Dedifferentiated amniotic fluid mesenchymal stem cell (primary cell): Measurements from ENCODE around the gene RNF227.

Experiments used
- DNase-seq: peaks from one replicate; pipeline ENCODE4 v3.0.0-alpha.2; 2016; ENCODE audit errors: extremely low spot score

The RNF227 gene

DNA sequence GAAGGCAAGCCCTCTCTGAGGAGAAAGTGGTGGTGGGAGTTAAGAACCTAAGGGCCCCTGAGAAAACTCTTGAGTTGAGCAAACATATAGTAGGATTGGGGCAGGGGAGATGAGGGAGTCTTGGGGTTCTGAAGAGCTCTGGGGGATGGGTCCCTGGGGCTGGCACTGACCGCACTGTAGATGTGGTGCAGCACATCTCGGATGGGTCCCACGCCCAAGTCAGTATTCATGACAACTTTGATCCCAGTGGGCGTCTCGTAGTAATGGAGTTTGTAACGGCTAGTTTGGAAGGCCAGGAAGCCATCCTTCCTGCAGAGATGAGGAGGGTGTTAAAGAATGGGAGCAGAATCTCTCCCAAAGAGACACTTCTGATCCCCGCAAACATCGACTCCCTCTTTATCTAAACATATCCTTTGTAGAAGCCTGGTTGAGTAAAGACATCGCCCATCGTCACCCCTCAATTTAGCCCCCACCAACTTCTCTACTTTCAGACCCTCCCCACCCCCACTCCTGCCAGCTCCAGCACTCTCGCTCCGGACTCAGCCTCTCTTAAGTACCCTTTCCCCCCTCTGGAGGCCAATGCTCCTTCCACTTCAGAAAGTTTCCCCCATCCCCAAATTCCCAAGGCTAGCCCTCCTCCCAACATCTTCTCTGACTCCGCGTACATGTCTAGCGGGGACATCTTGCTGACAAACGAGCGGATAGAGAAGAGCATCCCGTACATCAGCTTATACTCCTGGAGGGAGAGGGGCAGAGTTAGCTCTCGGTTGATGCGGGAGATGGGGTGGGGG is 14.9 kb upstream of the RNF227 start:
- no peak for DNase-seq

DNA sequence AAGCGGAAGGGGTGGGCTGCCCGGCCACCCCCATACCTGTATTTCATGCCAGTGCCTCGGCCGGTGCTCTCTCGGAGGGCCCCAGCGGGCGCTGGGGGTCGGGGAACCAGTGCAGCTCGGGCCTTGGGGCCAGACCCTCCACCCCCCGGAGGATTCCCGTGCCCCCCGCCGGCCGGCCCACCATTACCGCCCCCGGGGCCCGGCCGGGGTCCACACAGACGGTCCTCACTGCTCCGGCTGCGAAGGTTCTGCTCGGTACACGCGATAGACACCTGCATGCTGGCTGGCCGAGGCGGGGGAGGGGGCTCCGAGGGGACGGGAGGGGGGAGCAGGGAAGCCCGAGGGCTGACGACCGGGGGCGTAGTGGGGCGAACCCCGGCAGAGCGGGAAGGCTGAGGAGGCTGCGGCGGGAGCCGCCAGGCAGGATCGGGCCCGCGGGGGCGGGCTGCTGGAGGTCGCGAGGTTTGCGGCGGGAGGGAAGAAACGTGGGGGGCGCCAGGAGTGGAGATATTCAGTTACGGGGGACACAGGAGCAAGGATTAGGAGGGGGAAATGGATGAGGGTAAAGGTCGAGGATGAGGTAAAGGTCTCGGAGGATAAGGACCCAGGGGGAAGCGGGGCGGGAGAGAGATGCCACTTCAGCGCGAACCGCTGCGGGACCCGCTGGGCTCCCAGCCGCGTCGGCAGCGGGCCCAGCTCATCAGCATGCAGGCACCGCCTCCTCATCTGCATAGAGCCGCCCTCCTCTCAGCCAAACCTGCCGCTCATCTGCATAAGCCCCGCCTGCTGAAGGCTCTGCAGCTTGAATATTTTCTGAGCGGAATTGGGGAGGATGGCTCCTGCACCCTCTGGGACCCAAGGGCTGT is 13.3 kb upstream of the RNF227 start, which contains the start of gene KCNAB3:
Gene KCNAB3, minus strand, starts transcription at position 699 of the 866 bp plus-strand sequence. Its CDS starts 421 bp downstream, at position 278.
- peak; percentile 48 for DNase-seq

DNA sequence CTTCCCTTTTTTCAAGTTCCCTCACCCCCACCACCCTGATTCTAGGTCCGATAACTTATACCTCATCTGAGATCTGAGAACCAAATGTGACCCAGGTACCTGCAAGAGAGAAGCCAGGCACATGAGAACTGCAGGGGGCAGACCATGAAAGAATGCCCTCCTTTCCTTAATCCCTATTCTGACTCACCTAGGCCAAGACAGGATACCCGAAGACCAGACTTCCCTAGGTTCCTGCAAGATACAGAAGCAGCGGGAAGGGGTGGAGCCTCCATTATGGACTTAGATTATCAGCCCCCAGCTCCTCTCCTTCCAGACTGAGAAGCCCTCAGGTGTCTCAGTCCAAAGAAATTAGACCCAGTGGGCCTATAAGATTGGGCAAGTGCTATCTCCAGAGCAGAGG is 11.5 kb upstream of the RNF227 start:
- DNase-seq = no peak

DNA sequence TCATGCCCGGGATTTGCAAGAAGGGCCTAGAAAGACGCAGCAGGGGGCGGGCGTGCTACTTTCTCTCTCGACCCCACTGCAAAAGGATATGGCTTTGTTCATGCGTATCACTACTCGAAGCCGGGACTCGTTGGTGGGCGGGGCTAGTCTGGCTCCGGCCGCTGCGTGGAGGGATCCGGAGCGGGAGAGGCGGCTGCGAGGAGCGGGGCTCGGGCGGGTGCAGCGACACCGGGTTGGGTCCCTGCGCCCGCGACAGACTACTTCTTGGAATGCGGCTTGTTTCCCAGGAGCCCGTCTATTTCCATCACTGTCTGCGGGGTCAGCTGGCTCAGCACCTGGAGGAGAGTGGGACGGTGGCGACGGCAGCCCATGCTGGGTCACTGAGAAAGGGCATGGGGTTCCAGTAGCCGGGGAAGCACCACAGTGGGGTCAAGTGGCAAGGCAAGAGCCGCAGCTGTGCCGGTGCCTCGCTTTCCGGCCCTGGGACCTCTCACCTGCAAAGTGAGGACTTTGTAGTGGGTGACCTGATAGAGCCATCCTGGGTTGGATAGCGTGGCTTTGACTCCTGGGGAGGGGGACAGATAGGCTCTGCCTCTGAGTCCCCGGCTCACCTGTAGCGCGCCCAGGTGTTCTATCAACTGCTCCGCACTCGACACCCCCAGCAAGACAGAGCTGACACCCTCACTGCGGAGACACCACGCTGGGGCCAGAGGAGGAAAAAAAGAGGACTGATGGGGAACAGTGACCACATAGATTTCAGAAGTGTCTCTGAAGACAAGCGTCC is 6.9 kb upstream of the RNF227 start:
- peak; percentile 47 for DNase-seq

DNA sequence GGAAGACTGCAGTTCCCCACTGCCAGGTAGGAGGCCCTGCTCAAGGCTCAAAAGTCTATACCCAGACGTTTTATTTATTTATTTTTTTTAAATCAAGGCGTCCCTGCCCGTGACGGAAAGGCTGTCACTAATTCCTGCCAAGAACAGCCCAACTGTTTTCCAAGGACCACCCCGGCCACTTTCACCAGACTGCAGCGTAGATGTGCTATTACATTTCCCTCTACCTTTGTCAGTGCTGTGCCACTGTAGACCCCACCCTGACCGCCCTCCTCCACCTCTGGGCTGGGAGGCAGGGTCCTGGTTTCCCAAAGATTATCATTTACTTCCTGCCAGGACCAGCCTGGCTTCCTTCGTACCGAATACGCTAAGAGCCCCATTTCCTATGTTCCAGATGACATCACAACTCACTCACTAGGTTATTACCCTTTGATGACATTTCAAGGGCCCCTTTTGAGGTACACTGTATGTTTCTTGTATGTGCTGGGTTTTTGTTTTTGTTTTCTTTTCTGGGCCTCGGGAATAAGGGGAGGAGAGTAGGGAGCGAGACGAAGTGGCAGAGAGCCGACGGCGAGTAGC is 6.3 kb upstream of the RNF227 start:
- no peak for DNase-seq

DNA sequence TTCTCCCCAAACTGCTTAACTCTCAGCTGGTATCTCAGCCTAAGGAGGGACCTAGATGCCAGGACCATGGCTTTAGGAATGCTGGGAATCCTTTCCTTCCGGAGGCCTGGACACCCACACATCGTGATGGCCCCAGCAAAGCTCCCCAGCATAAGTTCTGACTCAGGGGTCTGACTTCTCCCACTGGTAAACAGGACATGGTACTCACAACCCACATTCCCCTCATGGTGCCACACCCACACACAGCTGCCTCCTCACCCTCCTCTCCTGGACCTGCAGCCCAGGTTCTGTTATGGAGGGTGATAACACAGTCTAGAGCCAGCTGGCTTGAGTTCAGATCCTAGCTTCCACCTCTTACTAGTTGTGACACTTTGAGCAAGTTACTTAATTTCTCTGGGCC is 719 bp upstream of the RNF227 start:
- DNase-seq = peak; percentile 51

DNA sequence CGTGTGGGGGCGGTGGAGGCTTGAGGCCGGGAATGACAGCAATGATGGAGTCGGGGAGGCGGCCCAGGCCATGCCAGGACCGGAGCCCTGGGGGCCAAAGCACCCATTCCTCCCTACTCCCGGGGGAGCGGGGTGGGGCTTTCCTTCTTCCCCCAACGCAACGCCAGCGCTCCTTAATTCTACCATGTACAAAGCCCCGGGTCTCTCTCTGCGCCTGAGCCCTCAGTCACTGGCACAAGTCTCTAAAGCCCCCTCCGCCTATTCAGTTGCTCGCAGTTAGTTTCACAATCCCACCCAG is 245 bp upstream of the RNF227 start:
- DNase-seq = no peak

DNA sequence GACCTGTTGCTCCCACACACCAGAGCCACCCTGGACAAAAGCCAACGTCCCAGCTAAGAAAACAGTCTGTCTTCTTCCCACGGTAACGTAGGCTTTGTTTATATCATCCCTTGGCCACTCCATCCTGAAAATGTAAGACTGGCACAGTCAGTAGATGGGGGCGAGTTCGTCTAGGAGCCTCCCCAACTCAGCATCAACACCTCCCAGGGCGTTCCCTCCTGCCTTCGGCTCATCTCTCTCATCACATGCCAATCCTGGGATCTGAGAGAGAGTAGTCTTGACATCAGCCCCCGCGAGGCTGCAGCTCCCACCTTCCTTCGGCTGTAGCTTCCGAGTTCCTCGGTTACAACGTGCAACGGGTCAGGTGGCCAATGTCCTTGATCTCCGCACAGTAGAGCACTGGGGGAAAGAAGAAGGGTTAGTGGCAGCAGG is 894 bp downstream of the RNF227 start:
- no peak for DNase-seq

DNA sequence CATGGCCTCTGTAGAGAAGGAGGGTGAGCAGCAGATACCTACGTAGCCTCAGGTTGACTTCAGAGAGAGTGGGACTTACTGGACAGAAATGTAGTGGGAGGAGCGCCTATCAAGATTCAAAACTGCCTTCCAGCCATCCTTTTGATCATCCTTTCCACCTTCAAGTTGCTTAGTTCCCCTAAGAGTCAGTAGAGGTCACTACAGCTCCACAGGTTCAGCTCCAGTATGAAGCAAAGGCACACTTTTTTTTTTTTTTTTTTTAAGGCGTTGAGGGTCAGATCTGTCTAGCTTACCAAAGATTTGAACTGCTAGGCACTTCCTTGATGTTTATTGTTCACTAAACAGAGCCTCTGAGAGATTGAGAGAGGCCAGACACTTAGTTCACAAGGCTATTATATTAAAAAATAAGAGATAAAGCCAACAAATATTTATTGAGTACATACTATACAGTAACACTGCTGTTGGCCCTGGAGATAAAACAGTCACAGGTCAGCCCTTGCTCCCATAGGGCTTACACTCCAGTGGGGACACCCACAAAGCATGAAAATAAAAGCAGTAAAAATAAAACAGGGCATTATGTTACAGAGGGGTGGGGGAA is 3.1 kb downstream of the RNF227 start:
- DNase-seq = peak; percentile 62

DNA sequence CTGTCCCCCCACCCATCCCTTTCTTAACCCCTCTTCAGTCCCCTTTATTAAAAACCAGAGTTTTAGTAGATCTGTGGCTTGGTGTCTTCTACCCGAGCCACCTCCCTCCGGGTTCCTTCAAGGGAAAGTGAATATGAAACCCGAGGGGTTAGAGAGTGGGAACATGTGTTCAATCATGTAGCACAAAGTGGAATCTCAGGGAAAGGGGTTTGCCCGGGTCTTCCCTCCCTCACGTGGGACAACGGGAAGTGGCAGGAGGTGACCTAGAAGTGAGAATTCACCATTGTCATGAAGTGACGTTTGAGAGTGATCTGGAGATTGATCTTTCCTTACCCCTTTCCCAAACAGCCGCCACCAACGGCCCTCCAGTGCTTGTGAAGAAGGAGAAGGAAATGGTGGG is 5.0 kb downstream of the RNF227 start:
- DNase-seq = no peak

DNA sequence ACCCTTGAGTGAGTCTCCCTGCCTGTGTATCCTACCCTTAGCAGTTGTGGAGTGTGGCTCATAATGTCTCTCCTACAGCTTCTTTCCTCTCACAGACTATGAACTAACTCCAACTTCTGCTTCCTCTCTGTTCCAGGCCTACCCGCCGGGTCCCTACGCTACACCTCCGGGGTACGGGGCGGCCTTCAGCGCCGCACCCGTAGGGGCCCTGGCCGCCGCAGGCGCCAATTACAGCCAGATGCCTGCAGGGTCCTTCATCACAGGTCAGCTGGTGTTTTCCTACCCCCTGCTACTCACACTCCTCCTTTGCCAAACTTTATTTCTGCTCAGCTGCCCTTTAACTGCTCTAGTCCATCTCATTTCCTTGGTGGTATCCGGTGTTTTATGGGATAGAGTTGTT is 5.4 kb downstream of the RNF227 start:
- no peak for DNase-seq

DNA sequence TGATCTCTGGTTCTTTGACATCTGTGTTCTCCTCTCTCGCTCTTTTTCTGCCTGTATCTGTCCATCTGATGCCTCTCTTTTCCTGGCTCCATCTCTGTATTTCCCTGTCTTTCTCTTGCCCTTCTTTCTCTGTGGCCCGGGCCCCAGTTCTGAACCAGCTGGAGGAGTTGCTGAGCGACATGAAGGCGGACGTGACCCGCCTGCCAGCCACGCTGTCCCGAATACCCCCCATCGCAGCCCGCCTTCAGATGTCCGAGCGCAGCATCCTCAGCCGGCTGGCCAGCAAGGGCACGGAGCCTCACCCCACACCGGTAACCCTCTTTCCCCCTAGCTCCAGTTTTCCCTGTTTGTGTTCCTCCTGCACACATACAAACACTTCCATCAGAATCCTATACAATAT is 5.8 kb downstream of the RNF227 start:
- no peak for DNase-seq

DNA sequence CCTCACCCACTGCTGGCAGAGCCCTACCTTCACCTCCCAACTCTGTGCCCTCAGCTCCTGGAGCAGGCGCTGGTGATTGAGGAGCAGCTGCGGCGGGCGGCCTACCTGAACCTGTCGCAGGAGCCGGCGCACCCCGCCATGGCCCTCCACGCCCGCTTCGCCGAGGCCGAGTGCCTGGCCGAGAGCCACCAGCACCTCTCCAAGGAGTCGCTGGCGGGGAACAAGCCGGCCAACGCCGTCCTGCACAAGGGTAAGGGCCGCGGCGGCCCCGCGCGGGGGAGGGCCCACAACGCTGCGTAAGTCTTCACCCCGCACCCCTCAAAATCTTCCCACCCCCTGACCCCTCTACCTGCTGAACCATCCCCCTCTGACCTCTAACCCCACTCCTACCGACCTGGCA is 7.0 kb downstream of the RNF227 start:
- DNase-seq = no peak

DNA sequence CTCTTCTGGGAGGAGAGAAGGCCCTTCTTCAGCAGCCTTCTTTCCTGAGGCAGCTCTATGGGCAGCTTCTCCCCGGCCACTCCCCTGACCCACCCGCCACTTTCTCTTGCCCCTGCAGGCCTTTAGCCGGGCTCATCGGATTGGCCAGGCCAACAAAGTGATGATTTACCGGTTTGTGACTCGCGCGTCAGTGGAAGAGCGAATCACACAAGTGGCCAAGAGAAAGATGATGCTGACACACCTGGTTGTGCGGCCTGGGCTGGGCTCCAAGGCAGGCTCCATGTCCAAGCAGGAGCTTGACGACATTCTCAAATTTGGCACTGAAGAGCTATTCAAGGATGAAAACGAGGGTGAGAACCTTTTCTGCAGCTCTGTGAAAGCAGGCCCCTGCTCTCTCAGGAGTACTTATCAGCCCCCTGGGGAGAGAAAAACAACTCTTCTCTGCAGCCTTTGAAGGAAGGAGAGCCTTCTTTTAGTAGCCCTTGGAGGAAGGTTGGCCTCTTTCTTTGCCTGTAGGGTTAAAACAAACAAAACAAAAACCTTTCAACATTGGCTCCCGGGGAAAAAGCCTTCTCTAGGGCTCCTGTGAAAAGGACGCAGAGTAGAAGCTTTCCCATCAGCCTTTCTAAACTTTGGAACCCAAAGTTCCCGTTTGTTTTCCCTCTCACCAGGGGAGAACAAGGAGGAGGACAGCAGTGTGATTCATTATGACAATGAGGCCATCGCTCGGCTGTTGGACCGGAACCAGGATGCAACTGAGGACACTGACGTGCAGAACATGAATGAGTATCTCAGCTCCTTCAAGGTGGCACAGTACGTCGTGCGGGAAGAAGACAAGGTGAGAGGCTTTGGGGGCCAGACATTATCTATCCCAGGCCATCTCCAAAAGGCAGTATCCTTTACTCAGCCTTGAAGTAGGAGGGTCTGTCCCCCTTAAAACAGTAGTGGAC is 12.7 kb downstream of the RNF227 start:
- DNase-seq = no peak

DNA sequence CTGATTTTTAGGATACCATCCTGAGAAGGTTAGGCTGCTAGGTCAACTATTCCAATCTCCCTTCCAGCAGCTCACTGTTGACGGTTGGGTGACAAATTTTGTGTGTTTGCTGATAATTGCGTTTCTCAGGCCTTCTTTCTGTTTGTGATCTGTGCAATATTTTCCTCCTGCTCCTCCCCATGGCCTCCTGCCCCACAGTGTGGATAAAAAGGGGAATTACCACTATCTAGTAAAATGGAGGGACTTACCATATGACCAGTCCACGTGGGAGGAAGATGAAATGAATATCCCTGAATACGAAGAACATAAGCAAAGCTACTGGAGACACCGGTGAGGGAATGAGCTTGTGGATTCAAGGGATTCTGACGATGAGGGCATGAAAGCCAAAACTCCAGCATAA is 18.3 kb downstream of the RNF227 start:
- no peak for DNase-seq

DNA sequence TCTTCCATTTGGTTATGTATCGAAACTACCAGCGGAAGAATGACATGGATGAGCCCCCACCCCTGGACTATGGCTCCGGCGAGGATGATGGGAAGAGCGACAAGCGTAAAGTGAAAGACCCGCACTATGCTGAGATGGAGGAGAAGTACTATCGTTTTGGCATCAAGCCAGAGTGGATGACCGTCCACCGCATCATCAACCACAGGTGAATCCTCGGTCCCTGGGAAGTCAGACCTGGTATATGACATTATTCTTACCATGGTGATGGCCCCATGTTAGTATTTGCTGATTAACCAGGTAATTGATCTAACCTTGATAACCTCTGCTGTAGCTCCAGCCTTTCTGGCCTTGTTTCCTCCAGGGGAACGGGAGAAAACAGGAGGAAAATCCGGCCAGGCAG is 19.0 kb downstream of the RNF227 start:
- no peak for DNase-seq

DNA sequence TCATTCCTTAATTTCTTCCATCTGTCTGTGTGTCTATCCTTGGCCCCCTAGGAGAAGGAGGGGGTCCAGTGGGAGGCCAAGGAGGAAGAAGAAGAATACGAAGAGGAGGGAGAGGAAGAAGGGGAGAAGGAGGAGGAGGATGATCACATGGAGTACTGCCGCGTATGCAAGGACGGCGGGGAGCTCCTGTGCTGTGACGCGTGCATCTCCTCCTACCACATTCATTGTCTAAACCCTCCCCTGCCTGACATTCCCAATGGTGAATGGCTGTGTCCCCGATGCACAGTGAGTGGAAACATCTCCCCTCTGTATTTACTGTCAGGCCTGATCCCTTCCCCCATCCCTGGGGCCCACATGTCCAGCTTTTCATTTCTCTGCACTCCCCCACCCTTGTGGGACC is 21.2 kb downstream of the RNF227 start:
- DNase-seq = no peak

DNA sequence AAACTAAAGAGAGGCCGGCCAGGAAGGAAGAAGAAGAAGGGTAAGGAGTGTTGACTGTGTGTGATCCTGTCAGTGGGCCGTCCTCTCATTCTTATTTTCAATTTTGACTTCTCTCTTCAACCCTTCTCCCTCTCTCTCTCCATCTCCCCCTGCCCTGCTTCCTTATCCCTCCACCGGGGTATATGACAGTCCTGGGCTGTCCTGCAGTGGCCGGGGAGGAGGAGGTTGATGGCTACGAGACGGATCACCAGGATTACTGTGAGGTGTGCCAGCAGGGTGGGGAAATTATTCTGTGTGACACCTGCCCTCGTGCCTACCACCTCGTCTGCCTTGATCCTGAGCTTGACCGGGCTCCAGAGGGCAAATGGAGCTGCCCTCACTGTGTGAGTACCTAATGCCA is 21.9 kb downstream of the RNF227 start:
- no peak for DNase-seq

DNA sequence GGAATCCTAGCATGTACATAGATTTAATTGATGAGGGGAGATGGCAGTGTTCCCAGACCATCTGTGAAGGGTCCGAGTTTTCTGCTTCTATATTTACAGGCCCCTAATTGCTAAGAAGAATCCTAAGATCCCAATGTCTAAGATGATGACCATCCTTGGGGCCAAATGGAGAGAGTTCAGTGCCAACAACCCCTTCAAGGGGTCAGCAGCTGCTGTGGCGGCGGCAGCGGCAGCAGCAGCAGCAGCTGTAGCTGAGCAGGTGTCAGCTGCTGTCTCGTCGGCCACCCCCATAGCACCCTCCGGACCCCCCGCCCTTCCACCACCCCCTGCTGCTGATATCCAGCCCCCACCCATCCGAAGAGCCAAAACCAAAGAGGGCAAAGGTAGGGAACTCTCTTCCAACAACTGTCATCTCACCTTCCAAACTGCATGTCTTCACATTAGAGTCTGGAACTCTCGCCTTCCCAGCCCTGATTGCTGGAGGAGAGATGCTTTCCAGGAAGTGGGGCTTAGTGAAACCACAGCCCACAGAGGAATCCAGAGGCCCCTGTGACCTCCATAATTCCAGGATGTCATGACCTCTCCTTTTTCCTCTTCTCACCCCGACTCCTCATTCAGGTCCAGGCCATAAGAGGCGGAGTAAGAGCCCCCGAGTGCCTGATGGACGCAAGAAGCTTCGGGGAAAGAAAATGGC is 22.8 kb downstream of the RNF227 start:
- DNase-seq = no peak
